Measurements from ENCODE around the gene ABT1. TPM values are rescaled to one million over a fixed set of nuclear protein-coding genes. Genes with fewer than 3 reads are reported as not detected.
A peak's percentile ranks its signal among the peaks of the same experiment; 100 is the strongest.

Gene ABT1
- polyA plus RNA-seq, 1 donor (not counting 4 experiments of a cell fraction or from before 2014, with no cell fraction given), result 16.8 TPM

- Histone ChIP-seq H2AFZ (ENCODE audit: control insufficient read depth, low read length) (no peak overlapping the region), H4K20me1 (ENCODE audit: control insufficient read depth, extremely low read depth, insufficient read depth, low read length) (no peaks in the 10 kb centered on the region), H3K27ac (ENCODE audit: control insufficient read depth, insufficient read depth, low read length) (no peak overlapping the region), H3K79me2 (ENCODE audit: control insufficient read depth, insufficient read depth, low read length) (peaks cover 20% of the 10 kb centered on the region), H3K36me3 (ENCODE audit: control insufficient read depth in 2 of 2, extremely low read depth in 1 of 2, insufficient read depth in 2 of 2, low read length in 2 of 2) (peaks cover 8 to 15% of the 10 kb centered on the region in 2 experiments), H3K9me1 (ENCODE audit: control insufficient read depth, extremely low read depth, insufficient read depth, low read length) (no peaks in the 10 kb centered on the region), H3K27me3 (ENCODE audit: control insufficient read depth, extremely low read depth, insufficient read depth, low read length) (no peaks in the 10 kb centered on the region), H3K4me1 (ENCODE audit: control insufficient read depth, extremely low read depth, insufficient read depth, low read length) (peaks cover 22% of the 10 kb centered on the region), H3K9me3 (ENCODE audit: control insufficient read depth, low read depth, low read length) (no peaks in the 10 kb centered on the region), H3K4me3 (ENCODE audit: control insufficient read depth in 2 of 3, extremely low read depth in 1 of 3, insufficient read depth in 2 of 3, low read depth in 1 of 3, low read length in 3 of 3) (peak overlapping the region in 1 of 3 experiments; percentile 96), H3K4me2 (ENCODE audit: control insufficient read depth, extremely low read depth, insufficient read depth, low read depth, low read length) (peak overlapping the region; percentile 91), H3K9ac (ENCODE audit: control insufficient read depth, extremely low read depth, insufficient read depth, low read length) (peak overlapping the region; percentile 98)
- dilution Hi-C loops (cut with MboI; ENCODE audit: extremely low pct_ligation_motif_present, low sequenced_read_pairs), result no loop called here
- DNase-seq (ENCODE audit: low read depth, low spot score) (no peak), FAIRE-seq (no peak)
- no peak for TF ChIP-seq CTCF (optimal IDR thresholded peaks at IDR 0.05 in 1 of 3, IDR thresholded peaks at IDR 0.05 in 1 of 3, conservative IDR thresholded peaks at IDR 0.05 in 1 of 3; ENCODE audit: extremely low read depth in 1 of 3, insufficient read depth in 2 of 3, low read length in 3 of 3)
- no peak for TF ChIP-seq EZH2 (IDR thresholded peaks at IDR 0.05; ENCODE audit: low read length)
Measured at GRCh38 chr6:26598267-26598666, 1.5 kb downstream of the ABT1 start.

GRCh38 chr6:26599134-26599533 is 2.4 kb downstream of the ABT1 start:
- FAIRE-seq (no peak), DNase-seq (ENCODE audit: low read depth, low spot score) (no peak)
- Histone ChIP-seq H3K27me3 (ENCODE audit: control insufficient read depth, extremely low read depth, insufficient read depth, low read length) (no peaks in the 10 kb centered on the region), H3K27ac (ENCODE audit: control insufficient read depth, insufficient read depth, low read length) (no peak overlapping the region), H3K4me2 (ENCODE audit: control insufficient read depth, extremely low read depth, insufficient read depth, low read depth, low read length) (no peak overlapping the region), H2AFZ (ENCODE audit: control insufficient read depth, low read length) (no peak overlapping the region), H3K4me1 (ENCODE audit: control insufficient read depth, extremely low read depth, insufficient read depth, low read length) (peaks cover 21% of the 10 kb centered on the region), H3K9me1 (ENCODE audit: control insufficient read depth, extremely low read depth, insufficient read depth, low read length) (no peaks in the 10 kb centered on the region), H3K9ac (ENCODE audit: control insufficient read depth, extremely low read depth, insufficient read depth, low read length) (no peak overlapping the region), H3K9me3 (ENCODE audit: control insufficient read depth, low read depth, low read length) (no peaks in the 10 kb centered on the region), H3K4me3 (ENCODE audit: control insufficient read depth in 2 of 3, extremely low read depth in 1 of 3, insufficient read depth in 2 of 3, low read depth in 1 of 3, low read length in 3 of 3) (no peak overlapping the region), H3K36me3 (ENCODE audit: control insufficient read depth in 2 of 2, extremely low read depth in 1 of 2, insufficient read depth in 2 of 2, low read length in 2 of 2) (peaks cover 8 to 15% of the 10 kb centered on the region in 2 experiments), H3K79me2 (ENCODE audit: control insufficient read depth, insufficient read depth, low read length) (peaks cover 20% of the 10 kb centered on the region), H4K20me1 (ENCODE audit: control insufficient read depth, extremely low read depth, insufficient read depth, low read length) (no peaks in the 10 kb centered on the region)
- dilution Hi-C loops (cut with MboI; ENCODE audit: extremely low pct_ligation_motif_present, low sequenced_read_pairs), result no loop called here
- TF ChIP-seq CTCF (optimal IDR thresholded peaks at IDR 0.05 in 1 of 3, IDR thresholded peaks at IDR 0.05 in 1 of 3, conservative IDR thresholded peaks at IDR 0.05 in 1 of 3; ENCODE audit: extremely low read depth in 1 of 3, insufficient read depth in 2 of 3, low read length in 3 of 3) (no peak), EZH2 (IDR thresholded peaks at IDR 0.05; ENCODE audit: low read length) (no peak)

Measured in keratinocyte (primary cell).